Muscle of arm (tissue), 12 donors: ENCODE measurements around the gene OR8D4. TPM values are rescaled to one million over a fixed set of nuclear protein-coding genes. Genes with fewer than 3 reads are reported as not detected.

Experiments
- polyA plus RNA-seq, 12 donors: library from polyadenylated mRNA; unstranded; fragments of 120-200 nt; gene quantifications; one replicate each; pipeline ENCODE4 v1.2.1, GENCODE V29; 2013; ENCODE audit not compliant: insufficient read length in 12 of 12

OR8D4 gene
- polyA plus RNA-seq, 12 donors = 0.05 to 0.12 (median 0.09) TPM; not detected in 6

Other genes with a start within 250 kb of the OR8D4 start
- 10 to 100 TPM; 14.2 to 83.9 (median 42.0) TPM for gene SCN3B, start 247.5 kb upstream of the OR8D4 start, polyA plus RNA-seq
- 10 to 100 TPM in 11 of 12 donors, not detected in 1; 14.5 to 28.5 (median 19.3) TPM for gene ZNF202, start 160.5 kb upstream of the OR8D4 start, polyA plus RNA-seq
- gene OR6X1, start 147.6 kb upstream of the OR8D4 start, polyA plus RNA-seq = not detected
- not detected for gene OR6M1, start 95.8 kb upstream of the OR8D4 start, polyA plus RNA-seq
- not detected for gene TMEM225, start 16.5 kb upstream of the OR8D4 start, polyA plus RNA-seq
- not detected for gene OR4D5, start 37.5 kb downstream of the OR8D4 start, polyA plus RNA-seq
- not detected for gene OR6T1, start 41.7 kb downstream of the OR8D4 start, polyA plus RNA-seq
- gene OR10S1, start 75.6 kb downstream of the OR8D4 start, polyA plus RNA-seq = not detected
- not detected for gene OR10G6, start 93.0 kb downstream of the OR8D4 start, polyA plus RNA-seq
- not detected for gene OR10G4, start 110.8 kb downstream of the OR8D4 start, polyA plus RNA-seq
- gene OR10G9, start 120.8 kb downstream of the OR8D4 start, polyA plus RNA-seq = not detected
- gene OR10G8, start 124.6 kb downstream of the OR8D4 start, polyA plus RNA-seq = not detected
- gene OR10G7, start 139.2 kb downstream of the OR8D4 start, polyA plus RNA-seq = under 1 TPM in 1 of 12 donors, not detected in 11; 0.20 TPM
- 100 to 1,000 TPM in 8 of 12 donors, 10 to 100 TPM in 3, not detected in 1; 52.6 to 171 (median 113) TPM for gene VWA5A, start 213.3 kb downstream of the OR8D4 start, polyA plus RNA-seq